GM20000 (cell line): ENCODE results near the gene SPACDR.

Source experiments
- DNase-seq: peaks from one replicate; pipeline ENCODE4 v3.0.0; 2012; ENCODE audit warnings: low spot score
- CTCF ChIP-seq: IDR thresholded peaks from 2 replicates; pipeline ENCODE4 v1.5.1; 2012; ENCODE audit warnings: mild to moderate bottlenecking, control low read depth; ENCODE audit errors: extremely low read depth, missing control alignments

The SPACDR gene

GRCh38 chr7:100425347-100425746, 38.7 kb downstream of the SPACDR start:
- no peak for TF ChIP-seq CTCF
- no peak for DNase-seq

- DNase-seq, result no peak
- TF ChIP-seq CTCF, result no peak
These were observed 40.7 kb downstream of the SPACDR start for GRCh38 chr7:100423315-100423714.

- no peak for TF ChIP-seq CTCF
- no peak for DNase-seq
These were observed 44.3 kb downstream of the SPACDR start for GRCh38 chr7:100419660-100420226.

- DNase-seq, result no peak
- TF ChIP-seq CTCF, result no peak
These were observed 45.0 kb downstream of the SPACDR start for GRCh38 chr7:100418930-100419659.

- TF ChIP-seq CTCF, result no peak
- no peak for DNase-seq
These were observed 48.6 kb downstream of the SPACDR start for GRCh38 chr7:100415448-100415847.

- no peak for DNase-seq
- TF ChIP-seq CTCF, result no peak
These were observed 50.2 kb downstream of the SPACDR start for GRCh38 chr7:100413889-100414288.

- no peak for DNase-seq
These were observed 50.7 kb downstream of the SPACDR start for GRCh38 chr7:100413346-100413745.

More at GRCh38 chr7:100413346-100413745, 50.7 kb downstream of the SPACDR start:
- TF ChIP-seq CTCF, result no peak
